ENCODE measurements around the gene COX19. TPM values are rescaled to one million over a fixed set of nuclear protein-coding genes. Genes with fewer than 3 reads are reported as not detected.

Gene COX19
- total RNA-seq, 1 experiment from 2014 or later = 37.4 TPM

GRCh38 chr7:940599-941408 lies 34.5 kb downstream of the COX19 start:
- H3K36me3 Mint-ChIP-seq (ENCODE audit: insufficient read depth, unreplicated experiment) = peaks cover 70% of the 10 kb centered on the region
- CTCF ChIA-PET = interaction anchor here (1.0 kb wide), 1 partner anchor 12 kb away, joined by 8 read pairs; no protein-coding TSS in a partner anchor

GRCh38 chr7:939843-940242 lies 35.5 kb downstream of the COX19 start:
- H3K27ac Mint-ChIP-seq (ENCODE audit: unreplicated experiment) = peak overlapping the region; percentile 56
- intact Hi-C loops (cut with micrococcal nuclease; ENCODE audit: unreplicated experiment) = no loop called here

More at GRCh38 chr7:940599-941408, 34.5 kb downstream of the COX19 start:
- intact Hi-C loops (cut with micrococcal nuclease; ENCODE audit: unreplicated experiment) = no loop called here
- Mint-ChIP-seq H3K9me3 (ENCODE audit: low read depth, unreplicated experiment) (peaks cover 14% of the 10 kb centered on the region), H3K4me3 (ENCODE audit: low read depth, unreplicated experiment) (no peak overlapping the region), H3K4me1 (ENCODE audit: low read depth, unreplicated experiment) (peaks cover 56% of the 10 kb centered on the region), H3K27me3 (ENCODE audit: unreplicated experiment) (no peaks in the 10 kb centered on the region), H3K27ac (ENCODE audit: unreplicated experiment) (peak overlapping the region; percentile 56)
- no TSS peak for BruUV-seq (replicated peaks)
- TF ChIP-seq, protein P1, sequence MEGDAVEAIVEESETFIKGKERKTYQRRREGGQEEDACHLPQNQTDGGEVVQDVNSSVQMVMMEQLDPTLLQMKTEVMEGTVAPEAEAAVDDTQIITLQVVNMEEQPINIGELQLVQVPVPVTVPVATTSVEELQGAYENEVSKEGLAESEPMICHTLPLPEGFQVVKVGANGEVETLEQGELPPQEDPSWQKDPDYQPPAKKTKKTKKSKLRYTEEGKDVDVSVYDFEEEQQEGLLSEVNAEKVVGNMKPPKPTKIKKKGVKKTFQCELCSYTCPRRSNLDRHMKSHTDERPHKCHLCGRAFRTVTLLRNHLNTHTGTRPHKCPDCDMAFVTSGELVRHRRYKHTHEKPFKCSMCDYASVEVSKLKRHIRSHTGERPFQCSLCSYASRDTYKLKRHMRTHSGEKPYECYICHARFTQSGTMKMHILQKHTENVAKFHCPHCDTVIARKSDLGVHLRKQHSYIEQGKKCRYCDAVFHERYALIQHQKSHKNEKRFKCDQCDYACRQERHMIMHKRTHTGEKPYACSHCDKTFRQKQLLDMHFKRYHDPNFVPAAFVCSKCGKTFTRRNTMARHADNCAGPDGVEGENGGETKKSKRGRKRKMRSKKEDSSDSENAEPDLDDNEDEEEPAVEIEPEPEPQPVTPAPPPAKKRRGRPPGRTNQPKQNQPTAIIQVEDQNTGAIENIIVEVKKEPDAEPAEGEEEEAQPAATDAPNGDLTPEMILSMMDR (IDR thresholded peaks at IDR 0.05; ENCODE audit: unreplicated experiment) = no peak
- no peak for DNase-seq

GRCh38 chr7:938546-939185 lies 36.7 kb downstream of the COX19 start:
- no peak for DNase-seq
- CTCF ChIA-PET = interaction anchor here (0.5 kb wide), 2 partner anchors 37 to 62 kb away, joined by 3 to 8 read pairs; partner anchors contain the start of gene GET4
- intact Hi-C loops (cut with micrococcal nuclease; ENCODE audit: unreplicated experiment) = no loop called here
- peak overlapping the region; percentile 76 for H3K27ac Mint-ChIP-seq (ENCODE audit: unreplicated experiment)
- peaks cover 44% of the 10 kb centered on the region for H3K4me1 Mint-ChIP-seq (ENCODE audit: low read depth, unreplicated experiment)
- H3K9me3 Mint-ChIP-seq (ENCODE audit: low read depth, unreplicated experiment) = peaks cover 14% of the 10 kb centered on the region
- peak overlapping the region; percentile 37 for H3K4me3 Mint-ChIP-seq (ENCODE audit: low read depth, unreplicated experiment)
- BruUV-seq (replicated peaks) = no TSS peak
- peaks cover 72% of the 10 kb centered on the region for H3K36me3 Mint-ChIP-seq (ENCODE audit: insufficient read depth, unreplicated experiment)
- TF ChIP-seq, protein P1 (IDR thresholded peaks at IDR 0.05; ENCODE audit: unreplicated experiment) = no peak
- H3K27me3 Mint-ChIP-seq (ENCODE audit: unreplicated experiment) = no peaks in the 10 kb centered on the region

More at GRCh38 chr7:939843-940242, 35.5 kb downstream of the COX19 start:
- no peaks in the 10 kb centered on the region for H3K27me3 Mint-ChIP-seq (ENCODE audit: unreplicated experiment)
- H3K4me1 Mint-ChIP-seq (ENCODE audit: low read depth, unreplicated experiment) = peaks cover 49% of the 10 kb centered on the region
- H3K36me3 Mint-ChIP-seq (ENCODE audit: insufficient read depth, unreplicated experiment) = peaks cover 70% of the 10 kb centered on the region
- BruUV-seq (replicated peaks) = no TSS peak
- DNase-seq = no peak
- no peak overlapping the region for H3K4me3 Mint-ChIP-seq (ENCODE audit: low read depth, unreplicated experiment)
- H3K9me3 Mint-ChIP-seq (ENCODE audit: low read depth, unreplicated experiment) = peaks cover 14% of the 10 kb centered on the region
- TF ChIP-seq, protein P1 (IDR thresholded peaks at IDR 0.05; ENCODE audit: unreplicated experiment) = no peak
- CTCF ChIA-PET = interaction anchor here (0.7 to 1.0 kb wide), 2 partner anchors 12 to 18 kb away, joined by 4 to 8 read pairs; no protein-coding TSS in a partner anchor

- BruUV-seq (replicated peaks) = TSS peak; percentile 19
- TF ChIP-seq, protein P1 (IDR thresholded peaks at IDR 0.05; ENCODE audit: unreplicated experiment) = no peak
- Mint-ChIP-seq H3K4me1 (ENCODE audit: low read depth, unreplicated experiment) (peaks cover 44% of the 10 kb centered on the region), H3K36me3 (ENCODE audit: insufficient read depth, unreplicated experiment) (peaks cover 73% of the 10 kb centered on the region), H3K27me3 (ENCODE audit: unreplicated experiment) (no peaks in the 10 kb centered on the region), H3K4me3 (ENCODE audit: low read depth, unreplicated experiment) (peak overlapping the region; percentile 37), H3K9me3 (ENCODE audit: low read depth, unreplicated experiment) (peaks cover 14% of the 10 kb centered on the region), H3K27ac (ENCODE audit: unreplicated experiment) (peak overlapping the region; percentile 76)
- intact Hi-C loops (cut with micrococcal nuclease; ENCODE audit: unreplicated experiment) = no loop called here
- CTCF ChIA-PET = no interaction called here
- no peak for DNase-seq
These were observed 37.4 kb downstream of the COX19 start for GRCh38 chr7:937856-938484.
